HepG2 (cell line): ENCODE results near the gene TMEM247. TPM values are rescaled to one million over a fixed set of nuclear protein-coding genes. Genes with fewer than 3 reads are reported as not detected.

Experiments used
- FOSL2 ChIP-seq: sonication (generic); formaldehyde crosslinking; IDR thresholded peaks from 2 replicates; pipeline ENCODE4 v1.4.0; 2020; ENCODE audit warnings: missing genetic modification reagents
- FOXA3 ChIP-seq: IDR thresholded peaks from 2 replicates; pipeline ENCODE4 v1.6.1; 2016; ENCODE audit warnings: missing genetic modification reagents, missing compliant biosample characterization
- GABPB1 ChIP-seq: IDR thresholded peaks from 2 replicates; pipeline ENCODE4 v1.6.1; 2016; ENCODE audit warnings: mild to moderate bottlenecking, missing genetic modification reagents, moderate library complexity, missing compliant biosample characterization
- MEF2D ChIP-seq: sonication (generic); formaldehyde crosslinking; IDR thresholded peaks from 2 replicates; pipeline ENCODE4 v1.5.1; 2020; ENCODE audit warnings: mild to moderate bottlenecking, missing genetic modification reagents
- MIER3 ChIP-seq: IDR thresholded peaks from 2 replicates; pipeline ENCODE4 v1.6.1; 2016; ENCODE audit warnings: missing compliant biosample characterization, borderline replicate concordance
- MIXL1 ChIP-seq: IDR thresholded peaks from 2 replicates; pipeline ENCODE4 v1.6.1; 2016
- NR0B2 ChIP-seq: sonication (generic); formaldehyde crosslinking; IDR thresholded peaks from 2 replicates; pipeline ENCODE4 v1.4.0; 2020; ENCODE audit warnings: mild to moderate bottlenecking, missing genetic modification reagents
- NR2F1 ChIP-seq, 2 experiments: fragments of 450-650 bp in 1 of 2; formaldehyde crosslinking in 1 of 2; IDR thresholded peaks; 2 replicates each; pipeline versions ENCODE4 v1.5.0 to v1.6.1; 2016 to 2020; ENCODE audit warnings: mild to moderate bottlenecking in 1 of 2, missing compliant biosample characterization in 1 of 2, missing genetic modification reagents in 1 of 2, moderate library complexity in 1 of 2
- SAP130 ChIP-seq: IDR thresholded peaks from 2 replicates; pipeline ENCODE4 v1.6.1; 2016; ENCODE audit warnings: low read depth
- ZBTB33 ChIP-seq: sonication (generic); formaldehyde crosslinking; IDR thresholded peaks from 2 replicates; pipeline ENCODE4 v1.4.0; 2020; ENCODE audit warnings: missing genetic modification reagents
- ZGPAT ChIP-seq: IDR thresholded peaks from 2 replicates; pipeline ENCODE4 v1.6.1; 2016; ENCODE audit warnings: mild to moderate bottlenecking
- ZNF10 ChIP-seq: sonication (generic); formaldehyde crosslinking; IDR thresholded peaks from 2 replicates; pipeline ENCODE4 v1.4.0; 2020; ENCODE audit warnings: mild to moderate bottlenecking, low read depth, missing genetic modification reagents, borderline replicate concordance
- ZNF766 ChIP-seq: sonication (generic); formaldehyde crosslinking; IDR thresholded peaks from 2 replicates; pipeline ENCODE4 v1.5.0; 2020; ENCODE audit warnings: missing genetic modification reagents, borderline replicate concordance
- polyA plus RNA-seq, 8 experiments: library from polyadenylated mRNA; depleted of rRNA in 3 of 8; stranded (reverse) in 7 of 8; unstranded in 1 of 8; fragments of >200 nt; fragmentation: Illumina TruSeq in 4 of 8; extraction: Trizol in 4 of 8; gene quantifications; 2 replicates each; pipeline versions ENCODE4 v1.2.1 to v1.2.3, GENCODE V29; 2011 to 2016; ENCODE audit warnings: low read depth in 4 of 8, missing spikeins in 1 of 8, mixed read lengths in 1 of 8; ENCODE audit not compliant: insufficient read depth in 1 of 8
- total RNA-seq, 5 experiments: library from RNA; depleted of rRNA; stranded (reverse); fragments of >200 nt; fragmentation: Illumina TruSeq; extraction: Trizol; gene quantifications; 2 replicates each; pipeline ENCODE4 v1.2.3, GENCODE V29; 2016; ENCODE audit warnings: low read depth in 1 of 5
- TF ChIP-seq, protein P1 (sequence below), 2 experiments: sonication (generic) in 1 of 2; formaldehyde crosslinking in 1 of 2; IDR thresholded peaks; 2 replicates each; pipeline versions ENCODE4 v1.6.1 to v1.9.0; 2014 to 2022; ENCODE audit warnings: antibody characterized with exemption in 1 of 2, borderline replicate concordance in 1 of 2, inconsistent platforms in 1 of 2, low read depth in 1 of 2, missing genetic modification reagents in 1 of 2

Gene TMEM247
- total and polyA plus RNA-seq, 2 of the 13 experiments (the other 11 are each of a cell fraction or from before 2014, with no cell fraction given) = not detected

DNA sequence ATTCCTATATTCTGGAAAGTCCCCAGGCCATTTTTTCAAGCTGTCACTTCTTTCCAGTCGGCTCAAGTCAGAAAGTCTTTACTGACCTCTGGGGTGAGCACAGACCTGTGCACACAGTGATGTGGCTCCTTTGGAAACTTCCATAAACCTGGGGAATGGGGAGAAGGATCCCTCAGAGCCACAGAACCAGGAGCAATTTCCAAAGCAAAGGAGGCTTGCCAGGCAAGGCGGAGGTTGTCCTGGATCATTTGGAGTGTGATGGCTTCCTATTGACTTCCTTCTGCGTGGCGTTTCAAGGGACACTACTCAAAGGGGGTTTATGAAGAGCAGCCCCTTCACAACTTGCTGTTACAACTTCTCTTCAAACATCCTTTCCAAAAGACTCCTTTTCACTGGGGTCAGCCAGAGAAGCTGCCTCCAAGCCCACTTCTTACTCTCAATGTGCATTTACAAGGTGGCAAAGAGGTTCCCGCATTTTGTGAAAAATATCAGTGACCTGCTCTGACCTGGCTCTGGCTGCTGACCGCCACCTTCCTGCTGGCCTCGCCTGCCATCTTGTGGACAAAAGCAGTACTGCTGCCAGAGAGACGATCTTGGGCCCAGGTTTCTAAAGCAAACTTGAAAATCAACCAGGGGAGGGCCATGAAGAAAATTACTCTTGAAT, 18.2 kb upstream of the TMEM247 start (continued):
- no peak; the same call in 1 of the 2 replicates for TF ChIP-seq NR0B2 (CRISPR knock-in tag)
- TF ChIP-seq, protein P1, sequence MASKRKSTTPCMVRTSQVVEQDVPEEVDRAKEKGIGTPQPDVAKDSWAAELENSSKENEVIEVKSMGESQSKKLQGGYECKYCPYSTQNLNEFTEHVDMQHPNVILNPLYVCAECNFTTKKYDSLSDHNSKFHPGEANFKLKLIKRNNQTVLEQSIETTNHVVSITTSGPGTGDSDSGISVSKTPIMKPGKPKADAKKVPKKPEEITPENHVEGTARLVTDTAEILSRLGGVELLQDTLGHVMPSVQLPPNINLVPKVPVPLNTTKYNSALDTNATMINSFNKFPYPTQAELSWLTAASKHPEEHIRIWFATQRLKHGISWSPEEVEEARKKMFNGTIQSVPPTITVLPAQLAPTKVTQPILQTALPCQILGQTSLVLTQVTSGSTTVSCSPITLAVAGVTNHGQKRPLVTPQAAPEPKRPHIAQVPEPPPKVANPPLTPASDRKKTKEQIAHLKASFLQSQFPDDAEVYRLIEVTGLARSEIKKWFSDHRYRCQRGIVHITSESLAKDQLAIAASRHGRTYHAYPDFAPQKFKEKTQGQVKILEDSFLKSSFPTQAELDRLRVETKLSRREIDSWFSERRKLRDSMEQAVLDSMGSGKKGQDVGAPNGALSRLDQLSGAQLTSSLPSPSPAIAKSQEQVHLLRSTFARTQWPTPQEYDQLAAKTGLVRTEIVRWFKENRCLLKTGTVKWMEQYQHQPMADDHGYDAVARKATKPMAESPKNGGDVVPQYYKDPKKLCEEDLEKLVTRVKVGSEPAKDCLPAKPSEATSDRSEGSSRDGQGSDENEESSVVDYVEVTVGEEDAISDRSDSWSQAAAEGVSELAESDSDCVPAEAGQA (IDR thresholded peaks at IDR 0.05; ENCODE audit: low read depth) = 0 out of 2 replicates have a peak, but pooled peaks have one; percentile 13
- TF ChIP-seq, protein P1 (CRISPR knock-in tag; IDR thresholded peaks at IDR 0.05; ENCODE audit: borderline replicate concordance) = no peak
- TF ChIP-seq ZBTB33 (CRISPR knock-in tag) = peak; percentile 61; the same call in 1 of the 2 replicates
- TF ChIP-seq MIXL1 (CRISPR knock-in tag) = peak; percentile 53; the same call in 1 of the 2 replicates
- TF ChIP-seq ZGPAT (CRISPR knock-in tag) = peak; percentile 41
- peak; percentile 40; the same call in 1 of the 2 replicates for TF ChIP-seq SAP130 (CRISPR knock-in tag)
- TF ChIP-seq MEF2D (CRISPR knock-in tag) = 0 out of 2 replicates have a peak, but pooled peaks have one; percentile 29
- TF ChIP-seq GABPB1 (CRISPR knock-in tag) = 0 out of 2 replicates have a peak, but pooled peaks have one; percentile 5
- no peak; the same call in 1 of the 2 replicates for TF ChIP-seq MIER3
- TF ChIP-seq FOSL2 (CRISPR knock-in tag) = peak; percentile 29; the same call in 1 of the 2 replicates
- TF ChIP-seq NR2F1 (CRISPR knock-in tag; IDR thresholded peaks at IDR 0.05) = peak; percentile 56 to 72; a peak in 3 of 4 replicates
- no peak for TF ChIP-seq ZNF10 (CRISPR knock-in tag)
- 0 out of 2 replicates have a peak, but pooled peaks have one; percentile 1 for TF ChIP-seq ZNF766 (CRISPR knock-in tag)
- TF ChIP-seq FOXA3 (CRISPR knock-in tag) = 0 out of 2 replicates have a peak, but pooled peaks have one; percentile 15
